ENCODE measurements around the gene ECSCR. TPM values are rescaled to one million over a fixed set of nuclear protein-coding genes. Genes with fewer than 3 reads are reported as not detected.

ECSCR gene
- total RNA-seq, 3 donors from 2014 or later, result 2.6 to 4.0 (median 2.9) TPM

DNA sequence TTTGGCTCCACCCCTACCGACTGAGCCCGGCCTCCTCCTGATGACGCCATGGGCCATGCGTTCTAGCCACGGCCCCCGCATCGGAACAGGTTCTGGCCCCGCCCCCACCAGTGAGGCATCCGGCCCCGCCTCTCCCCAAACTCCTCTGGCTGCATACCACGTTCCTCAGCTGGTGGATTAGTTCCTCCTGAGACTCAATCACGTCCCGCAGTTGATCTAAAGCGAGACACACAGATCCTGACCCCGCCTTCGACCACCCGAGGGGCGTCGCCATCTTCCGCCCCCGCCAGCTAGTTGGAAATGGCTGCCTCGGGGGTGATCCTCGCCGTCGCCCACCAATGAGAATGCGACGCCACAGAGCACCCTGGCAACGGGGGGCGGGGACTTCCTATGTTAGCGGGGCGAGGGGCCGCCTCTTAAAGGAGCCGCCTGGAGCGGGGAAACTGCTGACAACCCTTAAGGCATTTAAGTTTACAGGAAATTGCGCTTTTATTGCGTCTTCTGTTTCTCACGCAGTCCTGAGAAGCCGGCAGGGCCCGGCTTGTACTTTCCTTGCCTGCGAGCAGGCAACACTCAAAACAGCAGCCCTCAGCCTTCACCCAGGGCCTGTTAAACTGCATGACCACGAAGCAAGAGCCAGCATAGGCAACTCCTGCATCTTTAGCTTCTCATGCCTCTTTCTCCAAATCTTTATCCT, 58.6 kb downstream of the ECSCR start, which contains the start of gene SPATA24:
SPATA24 (minus strand) TSS at position 303 of the 697 bp plus-strand sequence; CDS start at position 274, 29 bp downstream.
- H3K4me1 Mint-ChIP-seq (ENCODE audit: low read depth), result peaks cover 39% of the 10 kb centered on the region
- H3K36me3 Mint-ChIP-seq (ENCODE audit: insufficient read depth), result peaks cover 4% of the 10 kb centered on the region
- ATAC-seq (peak; percentile 90 to 94), DNase-seq (peak; percentile 97)
- peak within 1 kb of the TSS; percentile 87 for H3K4me3 Mint-ChIP-seq
- H3K27me3 Mint-ChIP-seq (ENCODE audit: low read depth), result no peaks in the 10 kb centered on the region
- no peaks in the 10 kb centered on the region for H3K9me3 Mint-ChIP-seq

DNA sequence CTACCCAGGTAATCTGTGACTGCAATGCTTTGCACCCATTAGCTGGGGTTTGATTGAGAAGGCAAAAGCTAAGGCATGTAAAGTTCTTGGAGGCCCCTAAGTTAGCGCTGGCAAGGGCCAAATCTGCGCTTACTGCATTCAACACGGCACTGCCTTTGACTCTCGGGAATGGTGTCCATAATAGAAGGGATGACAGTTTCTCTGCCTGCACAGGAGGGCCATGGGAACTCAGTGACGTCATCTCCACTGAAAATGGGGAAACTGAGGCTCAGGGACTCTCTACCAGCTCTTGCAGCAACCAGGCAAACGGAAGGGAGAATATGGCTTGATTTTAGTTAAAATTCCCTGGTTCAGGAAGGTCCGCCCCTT, 59.1 kb downstream of the ECSCR start:
- DNase-seq (no peak), ATAC-seq (no peak)
- Mint-ChIP-seq H3K4me1 (ENCODE audit: low read depth) (peaks cover 39% of the 10 kb centered on the region), H3K9me3 (no peaks in the 10 kb centered on the region), H3K36me3 (ENCODE audit: insufficient read depth) (peaks cover 4% of the 10 kb centered on the region), H3K4me3 (peak overlapping the region; percentile 87), H3K27me3 (ENCODE audit: low read depth) (no peaks in the 10 kb centered on the region)

DNA sequence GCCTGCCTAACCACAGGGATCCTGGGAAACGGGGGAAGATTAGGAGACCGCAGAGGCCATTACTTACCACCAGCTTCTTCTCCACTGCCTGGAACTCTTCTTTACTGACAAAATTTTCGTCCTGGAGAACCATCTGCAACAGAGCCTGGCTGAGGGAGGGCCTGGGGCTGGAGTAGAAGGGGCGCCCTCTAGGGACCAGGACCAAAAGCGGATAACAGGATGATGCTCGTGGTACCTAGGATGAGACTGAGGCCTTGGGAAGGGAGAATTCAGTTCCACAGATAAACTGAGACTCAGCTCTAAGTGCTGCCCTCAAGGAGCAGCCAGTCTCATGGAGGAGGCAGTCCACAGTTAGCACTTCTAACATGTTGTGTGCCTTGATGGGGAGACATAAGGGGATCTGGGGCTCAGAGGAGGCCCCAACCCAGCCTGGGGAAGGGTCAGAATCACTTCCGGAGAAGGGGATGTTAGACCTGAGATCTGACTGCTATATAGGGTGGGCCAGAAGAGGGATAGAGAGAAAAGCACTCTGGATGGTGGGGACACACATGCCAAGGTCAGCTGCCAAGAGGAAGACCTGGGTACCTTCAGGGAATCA, 59.9 kb downstream of the ECSCR start:
- Mint-ChIP-seq H3K36me3 (ENCODE audit: insufficient read depth) (peaks cover 4% of the 10 kb centered on the region), H3K9me3 (no peaks in the 10 kb centered on the region), H3K27me3 (ENCODE audit: low read depth) (no peaks in the 10 kb centered on the region), H3K4me3 (peak overlapping the region; percentile 87), H3K4me1 (ENCODE audit: low read depth) (peaks cover 35% of the 10 kb centered on the region)
- ATAC-seq (no peak), DNase-seq (no peak)

DNA sequence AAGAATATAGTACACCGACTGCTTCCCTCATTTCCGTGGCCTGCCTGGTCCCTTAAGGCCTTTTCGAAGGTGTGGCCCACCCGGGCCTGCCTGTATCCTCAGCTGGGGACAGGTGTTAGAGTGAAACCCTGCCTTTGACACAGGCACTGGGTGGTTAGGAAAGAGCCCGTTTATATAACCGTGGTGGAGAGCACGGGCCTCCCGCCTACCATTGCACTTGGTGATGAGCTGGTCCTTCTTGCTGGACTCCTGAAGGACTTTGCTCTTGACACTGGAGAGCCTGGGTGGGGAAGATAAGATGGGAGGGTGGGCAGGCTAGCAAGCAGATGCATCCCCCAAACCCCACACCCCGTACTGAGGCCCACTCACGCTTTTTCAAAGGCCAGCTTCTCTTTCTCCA, 61.0 kb downstream of the ECSCR start:
- Mint-ChIP-seq H3K4me3 (no peak overlapping the region), H3K4me1 (ENCODE audit: low read depth) (peaks cover 30% of the 10 kb centered on the region), H3K9me3 (no peaks in the 10 kb centered on the region), H3K36me3 (ENCODE audit: insufficient read depth) (peaks cover 4% of the 10 kb centered on the region), H3K27me3 (ENCODE audit: low read depth) (no peaks in the 10 kb centered on the region)
- ATAC-seq, result no peak
- DNase-seq, result no peak

DNA sequence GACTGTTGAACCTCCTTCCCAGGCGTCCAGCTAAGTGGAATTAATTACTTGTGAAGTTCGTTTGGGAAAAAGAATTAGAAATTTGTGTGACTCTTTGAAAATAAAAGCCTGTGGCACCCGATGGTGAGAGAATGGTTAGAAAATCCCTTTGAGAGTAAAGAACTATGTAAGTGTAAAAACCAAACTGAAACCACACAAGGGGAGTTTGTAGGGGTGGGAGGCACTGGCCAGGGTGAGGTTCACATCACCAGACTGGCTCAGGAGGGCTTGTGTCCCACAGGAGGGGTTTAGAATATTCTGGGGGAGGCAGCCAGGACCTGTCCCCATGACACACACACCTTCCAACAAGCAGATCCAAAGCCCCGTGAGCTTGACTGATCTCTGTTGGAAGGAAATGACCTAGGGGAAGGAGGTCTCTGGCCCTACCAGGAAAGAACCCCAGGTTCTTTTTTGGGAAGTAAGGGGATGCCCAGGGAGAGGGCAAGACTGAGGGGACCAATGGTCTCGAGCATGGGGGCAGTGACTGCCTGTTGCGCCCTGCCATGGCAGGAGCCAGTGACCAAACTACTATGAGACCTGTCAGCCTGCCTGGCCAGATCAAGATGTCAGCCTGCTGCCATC, 62.9 kb downstream of the ECSCR start:
- no peaks in the 10 kb centered on the region for H3K9me3 Mint-ChIP-seq
- peaks cover 4% of the 10 kb centered on the region for H3K36me3 Mint-ChIP-seq (ENCODE audit: insufficient read depth)
- no peak overlapping the region for H3K4me3 Mint-ChIP-seq
- ATAC-seq (no peak), DNase-seq (no peak)
- no peaks in the 10 kb centered on the region for H3K27me3 Mint-ChIP-seq (ENCODE audit: low read depth)
- peaks cover 28% of the 10 kb centered on the region for H3K4me1 Mint-ChIP-seq (ENCODE audit: low read depth)

Other genes starting within 250 kb of the ECSCR start
- 100 to 1,000 TPM; 201 to 208 (median 202) TPM for gene MATR3, start 169.0 kb downstream of the ECSCR start, total RNA-seq
- 10 to 100 TPM; 47.0 to 59.9 (median 50.5) TPM for gene PAIP2, start 120.9 kb downstream of the ECSCR start, total RNA-seq
- not detected for gene SLC23A1, start 79.4 kb downstream of the ECSCR start, total RNA-seq
- gene MZB1, start 72.8 kb downstream of the ECSCR start, total RNA-seq, result 1 to 10 TPM; 1.8 to 5.0 (median 2.5) TPM
- gene PROB1, start 67.6 kb downstream of the ECSCR start, total RNA-seq, result 1 to 10 TPM; 2.2 to 4.8 (median 4.1) TPM
- 1 to 10 TPM; 2.4 to 3.6 (median 2.6) TPM for gene SPATA24, start 58.7 kb downstream of the ECSCR start, total RNA-seq
- gene DNAJC18, start 23.2 kb downstream of the ECSCR start, total RNA-seq, result 10 to 100 TPM; 22.7 to 32.8 (median 26.2) TPM
- gene SMIM33, start 8.3 kb upstream of the ECSCR start, total RNA-seq, result under 1 TPM in 2 of 3 donors, not detected in 1; 0.21 to 0.30 TPM
- 100 to 1,000 TPM; 139 to 261 (median 172) TPM for gene STING1, start 20.0 kb upstream of the ECSCR start, total RNA-seq
- gene UBE2D2, start 98.6 kb upstream of the ECSCR start, total RNA-seq, result 100 to 1,000 TPM; 197 to 223 (median 214) TPM
- gene CXXC5, start 185.6 kb upstream of the ECSCR start, total RNA-seq, result 1 to 10 TPM; 1.2 to 3.3 (median 1.4) TPM

Data from activated T-cell treated with anti-CD3 and anti-CD28 coated beads, Interleukin-2, amount 50 U/mL, for 4 hours (primary cell).